Measurements from ENCODE around the gene EBPL.

DNA sequence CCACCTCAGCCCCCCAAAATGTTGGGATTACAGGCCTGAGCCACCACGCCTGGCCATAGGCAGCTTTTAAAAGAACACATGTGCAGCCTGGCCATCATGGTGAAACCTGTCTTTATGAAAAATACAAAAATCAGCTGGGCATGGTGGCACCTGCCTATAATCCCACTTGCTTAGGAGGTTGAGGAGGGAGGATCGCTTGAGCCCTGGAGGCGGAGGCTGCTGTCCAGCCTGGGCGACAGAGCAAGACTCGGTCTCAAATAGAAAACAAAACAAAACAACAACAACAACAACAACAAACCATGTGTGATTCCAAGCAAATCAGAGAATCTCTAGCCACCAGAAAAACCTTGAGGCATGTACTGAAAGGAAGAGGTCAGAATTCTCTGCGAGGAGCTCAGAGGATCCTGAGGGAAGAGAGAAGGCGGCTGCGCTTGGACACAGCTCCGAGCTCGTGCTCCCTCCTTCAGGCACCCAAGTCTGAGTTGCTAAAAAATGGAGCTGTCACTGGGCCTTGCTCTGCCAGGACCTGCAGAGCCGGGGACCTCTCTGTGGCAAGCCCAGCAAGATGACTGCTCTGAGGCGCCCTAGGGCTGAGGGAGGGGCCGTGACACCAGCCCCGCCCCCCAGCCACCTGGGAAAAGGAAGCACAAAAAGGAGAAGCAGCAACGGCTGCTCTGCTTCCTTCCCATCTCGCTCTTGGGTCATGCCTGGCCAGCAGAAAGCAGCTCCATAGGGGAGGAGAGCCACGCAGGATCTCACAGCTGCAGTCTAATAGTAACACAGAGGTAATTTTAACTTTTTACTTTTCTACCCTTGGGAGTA is 63.2 kb downstream of the EBPL start, which contains the start of gene ARL11:
- TF ChIP-seq POLR2A (IDR thresholded peaks at IDR 0.05) = peak in 2 of 4 donors; percentile 37 to 75
- TF ChIP-seq, protein P1, sequence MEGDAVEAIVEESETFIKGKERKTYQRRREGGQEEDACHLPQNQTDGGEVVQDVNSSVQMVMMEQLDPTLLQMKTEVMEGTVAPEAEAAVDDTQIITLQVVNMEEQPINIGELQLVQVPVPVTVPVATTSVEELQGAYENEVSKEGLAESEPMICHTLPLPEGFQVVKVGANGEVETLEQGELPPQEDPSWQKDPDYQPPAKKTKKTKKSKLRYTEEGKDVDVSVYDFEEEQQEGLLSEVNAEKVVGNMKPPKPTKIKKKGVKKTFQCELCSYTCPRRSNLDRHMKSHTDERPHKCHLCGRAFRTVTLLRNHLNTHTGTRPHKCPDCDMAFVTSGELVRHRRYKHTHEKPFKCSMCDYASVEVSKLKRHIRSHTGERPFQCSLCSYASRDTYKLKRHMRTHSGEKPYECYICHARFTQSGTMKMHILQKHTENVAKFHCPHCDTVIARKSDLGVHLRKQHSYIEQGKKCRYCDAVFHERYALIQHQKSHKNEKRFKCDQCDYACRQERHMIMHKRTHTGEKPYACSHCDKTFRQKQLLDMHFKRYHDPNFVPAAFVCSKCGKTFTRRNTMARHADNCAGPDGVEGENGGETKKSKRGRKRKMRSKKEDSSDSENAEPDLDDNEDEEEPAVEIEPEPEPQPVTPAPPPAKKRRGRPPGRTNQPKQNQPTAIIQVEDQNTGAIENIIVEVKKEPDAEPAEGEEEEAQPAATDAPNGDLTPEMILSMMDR (IDR thresholded peaks at IDR 0.05) = no peak

Data from upper lobe of left lung (tissue), 4 donors.